Peyer's patch (tissue), 4 donors: ENCODE results near the gene GINS3. TPM values are rescaled to one million over a fixed set of nuclear protein-coding genes. Genes with fewer than 3 reads are reported as not detected.
A peak's percentile ranks its signal among the peaks of the same experiment; 100 is the strongest.

Experiments
- DNase-seq, 3 donors: peaks; one replicate each; pipeline ENCODE4 v3.0.0-alpha.2; 2017 to 2019
- H3K27ac ChIP-seq, 4 donors: fragments of 200-600 bp; sonication (generic); one replicate each; pipeline ENCODE4 v1.5.1; 2016 to 2019
- H3K27me3 ChIP-seq, 2 donors: fragments of 200-600 bp; sonication (generic); one replicate each; pipeline ENCODE4 v1.5.1; 2019
- H3K36me3 ChIP-seq, 3 donors: fragments of 200-600 bp; sonication (generic); one replicate each; pipeline ENCODE4 v1.5.1; 2016 to 2019
- H3K4me1 ChIP-seq, 4 donors: fragments of 200-600 bp; sonication (generic); one replicate each; pipeline ENCODE4 v1.5.1; 2016 to 2019
- H3K4me3 ChIP-seq, 4 donors: fragments of 200-600 bp; sonication (generic); 1 replicate in 3 of 4; 2 replicates in 1 of 4; pipeline ENCODE4 v1.5.1; 2016 to 2019; ENCODE audit warnings: mild to moderate bottlenecking in 1 of 4
- H3K9me3 ChIP-seq, 4 donors: fragments of 200-600 bp; sonication (generic); one replicate each; pipeline ENCODE4 v1.5.1; 2016 to 2019; ENCODE audit warnings: mild to moderate bottlenecking in 1 of 4
- CTCF ChIP-seq, 6 experiments: fragments of 450-650 bp in 4 of 6; fragments of 200-600 bp in 2 of 6; sonication (generic) in 1 of 6; IDR thresholded peaks; one replicate each; pipeline ENCODE4 v1.5.1; 2017 to 2019; ENCODE audit warnings: antibody characterized with exemption in 6 of 6, mild to moderate bottlenecking in 3 of 6, moderate library complexity in 1 of 6
- POLR2A ChIP-seq, 2 donors: fragments of 450-650 bp; IDR thresholded peaks; one replicate each; pipeline ENCODE4 v1.5.1; 2017; ENCODE audit warnings: antibody characterized with exemption in 2 of 2, mild to moderate bottlenecking in 2 of 2, moderate library complexity in 2 of 2
- total RNA-seq, 4 donors: library from RNA; depleted of rRNA; stranded (reverse); fragments of >200 nt; gene quantifications; one replicate each; pipeline ENCODE4 v1.1.0, GENCODE V29; 2016

Gene GINS3
- total RNA-seq: 1 to 10 TPM; 1.3 to 4.1 (median 1.9) TPM

GRCh38 chr16:58392215-58393137 lies at the start of gene GINS3:
TSS of gene GINS3 (plus strand) at chr16:58392471. CDS start at chr16:58392602, 131 bp downstream.
- no peaks in the 10 kb centered on the region for H3K36me3 ChIP-seq
- peak; percentile 85 to 95 (median 85) for DNase-seq
- peaks cover 0 to 4% (median 0%) of the 10 kb centered on the region in 4 donors for H3K4me1 ChIP-seq
- no peaks in the 10 kb centered on the region for H3K27me3 ChIP-seq
- peak within 1 kb of the TSS; percentile 68 to 84 (median 76) for H3K27ac ChIP-seq
- no peak for TF ChIP-seq POLR2A (IDR thresholded peaks at IDR 0.05)
- TF ChIP-seq CTCF (IDR thresholded peaks at IDR 0.05): no peak
- no peaks in the 10 kb centered on the region for H3K9me3 ChIP-seq
- H3K4me3 ChIP-seq: peak within 1 kb of the TSS; percentile 74 to 91 (median 80)

GRCh38 chr16:58343562-58343961 lies 48.7 kb upstream of the GINS3 start:
- TF ChIP-seq POLR2A (IDR thresholded peaks at IDR 0.05) (no peak), CTCF (IDR thresholded peaks at IDR 0.05) (no peak)
- H3K4me1 ChIP-seq: no peaks in the 10 kb centered on the region
- H3K4me3 ChIP-seq: no peak overlapping the region
- no peaks in the 10 kb centered on the region for H3K9me3 ChIP-seq
- H3K36me3 ChIP-seq: no peaks in the 10 kb centered on the region
- no peak overlapping the region for H3K27ac ChIP-seq
- no peaks in the 10 kb centered on the region for H3K27me3 ChIP-seq
- DNase-seq: no peak

GRCh38 chr16:58345574-58346354 lies 46.5 kb upstream of the GINS3 start:
- H3K27me3 ChIP-seq: no peaks in the 10 kb centered on the region
- DNase-seq: no peak

GRCh38 chr16:58346831-58347371 lies 45.4 kb upstream of the GINS3 start:
- Histone ChIP-seq H3K4me1 (no peaks in the 10 kb centered on the region), H3K4me3 (no peak overlapping the region), H3K27me3 (no peaks in the 10 kb centered on the region), H3K36me3 (no peaks in the 10 kb centered on the region), H3K27ac (no peak overlapping the region), H3K9me3 (no peaks in the 10 kb centered on the region)
- DNase-seq: no peak
- TF ChIP-seq CTCF (IDR thresholded peaks at IDR 0.05) (no peak), POLR2A (IDR thresholded peaks at IDR 0.05) (no peak)

More at GRCh38 chr16:58345574-58346354, 46.5 kb upstream of the GINS3 start:
- H3K4me3 ChIP-seq: no peak overlapping the region
- no peaks in the 10 kb centered on the region for H3K4me1 ChIP-seq
- H3K9me3 ChIP-seq: no peaks in the 10 kb centered on the region
- peak in 1 of 6 experiments; percentile 15 for TF ChIP-seq CTCF (IDR thresholded peaks at IDR 0.05)
- TF ChIP-seq POLR2A (IDR thresholded peaks at IDR 0.05): no peak
- H3K36me3 ChIP-seq: no peaks in the 10 kb centered on the region
- no peak overlapping the region for H3K27ac ChIP-seq

- no peak for TF ChIP-seq POLR2A (IDR thresholded peaks at IDR 0.05)
- TF ChIP-seq CTCF (IDR thresholded peaks at IDR 0.05): no peak
- DNase-seq: no peak
These were observed 43.3 kb upstream of the GINS3 start for GRCh38 chr16:58348986-58349385.

More at GRCh38 chr16:58348986-58349385, 43.3 kb upstream of the GINS3 start:
- no peaks in the 10 kb centered on the region for H3K4me1 ChIP-seq
- no peaks in the 10 kb centered on the region for H3K36me3 ChIP-seq
- peaks cover 0 to 2% (median 0%) of the 10 kb centered on the region in 4 donors for H3K9me3 ChIP-seq
- H3K4me3 ChIP-seq: no peak overlapping the region
- no peak overlapping the region for H3K27ac ChIP-seq
- no peaks in the 10 kb centered on the region for H3K27me3 ChIP-seq
